Stimulated activated CD8-positive, alpha-beta memory T cell treated with anti-CD3 and anti-CD28 coated beads, Interleukin-15, amount 100 ng/mL, for 48 hours (primary cell): Measurements from ENCODE around the gene KRT84.
"Not testable (repeated sequence)": the region's sequence is repeated elsewhere in the genome, so short reads cannot be mapped to it uniquely, and the experiment has no call there.

Source experiments
- DNase-seq, 2 donors: peaks; one replicate each; pipeline ENCODE4 v3.0.0-alpha.2; 2020; ENCODE audit warnings: low read depth in 2 of 2

Gene KRT84

DNA sequence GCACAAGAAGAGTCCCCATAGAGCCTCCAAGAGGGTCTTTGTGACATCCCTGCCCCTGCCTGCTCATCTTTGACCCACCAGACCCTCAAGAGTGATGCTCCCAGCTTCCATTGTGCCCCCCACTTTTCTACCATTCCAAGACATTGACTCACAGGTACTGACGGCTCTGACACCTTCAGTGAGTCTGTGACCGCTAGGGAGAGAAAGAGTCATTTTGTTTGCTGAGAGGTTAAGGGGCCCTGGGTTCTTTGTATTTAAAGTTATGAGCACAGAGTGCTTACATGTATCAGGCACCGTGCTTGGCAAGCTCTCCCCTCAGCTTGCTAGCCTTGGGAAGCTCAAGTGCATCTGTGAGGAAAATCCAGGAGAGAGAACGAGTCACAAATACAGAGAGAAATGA is 27.8 kb upstream of the KRT84 start:
- DNase-seq, result no peak

DNA sequence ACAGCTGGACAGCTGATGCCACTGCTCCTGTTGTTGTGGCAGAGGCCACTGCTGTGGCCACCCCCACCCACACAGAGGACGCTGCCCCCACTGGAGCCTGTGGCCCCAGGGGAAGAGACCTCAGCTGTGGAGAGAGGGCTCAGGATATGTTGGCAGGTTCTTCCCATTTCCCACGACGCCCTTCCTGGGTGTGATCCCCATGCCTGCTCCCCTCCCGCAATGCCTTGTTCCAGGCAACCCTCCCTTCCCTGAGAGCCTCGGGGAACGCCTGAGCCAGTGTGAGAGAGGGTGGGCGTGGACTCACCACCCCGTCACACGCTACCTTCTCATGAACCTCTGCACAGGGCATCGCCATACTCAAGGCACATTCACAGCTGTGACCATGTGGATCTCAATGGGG is 26.4 kb upstream of the KRT84 start:
- DNase-seq, result no peak

DNA sequence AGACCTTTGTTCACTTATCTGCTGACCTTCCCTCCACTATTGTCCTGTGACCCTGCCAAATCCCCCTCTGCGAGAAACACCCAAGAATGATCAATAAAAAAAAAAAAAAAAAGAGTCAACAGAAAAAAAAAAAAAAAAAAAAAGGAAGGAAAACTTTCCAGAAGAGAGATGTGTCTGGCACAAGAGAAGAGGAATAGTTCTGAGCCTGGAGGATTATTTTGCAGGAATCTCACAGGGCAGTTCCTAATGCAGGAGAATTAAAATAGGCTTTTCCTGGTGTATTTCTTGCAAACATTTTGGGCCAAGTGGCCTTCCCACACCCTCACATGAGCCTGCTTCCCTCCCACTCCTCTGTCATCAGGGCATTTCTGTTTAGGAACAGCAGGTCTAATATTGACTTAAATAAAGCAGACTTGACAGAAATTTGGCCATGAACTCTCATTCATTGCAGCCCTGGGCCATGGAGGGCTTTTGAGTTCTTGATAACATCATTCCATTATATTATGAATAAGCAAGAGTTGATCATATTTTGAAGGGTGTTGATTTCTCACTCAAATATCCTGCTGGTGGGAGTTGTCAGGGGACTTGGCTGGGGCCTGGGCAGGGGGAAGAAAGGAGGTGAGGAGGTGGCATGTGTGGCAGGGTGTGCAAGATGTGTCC is 25.3 kb upstream of the KRT84 start:
- not testable (repeated sequence) for DNase-seq

DNA sequence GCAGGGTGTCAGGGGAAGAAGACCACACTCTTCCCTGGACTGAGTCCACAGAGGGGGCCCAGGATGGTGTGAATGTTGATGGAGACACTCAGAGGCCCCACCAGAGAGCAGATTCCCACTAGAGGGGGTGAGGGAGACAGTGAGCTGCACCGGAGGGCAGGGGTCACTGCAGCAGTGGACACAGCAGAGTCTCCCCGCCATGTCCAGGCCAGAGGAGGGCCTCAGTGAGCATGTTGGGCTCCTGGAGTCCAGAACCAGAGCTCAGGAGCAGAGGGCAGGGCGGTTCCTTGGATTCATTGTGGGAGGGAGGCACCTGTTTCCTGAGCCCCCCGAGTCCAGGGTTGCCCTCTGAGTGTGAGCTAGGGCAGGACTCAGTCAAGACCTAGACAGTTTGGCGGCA is 22.5 kb upstream of the KRT84 start:
- DNase-seq, result no peak

DNA sequence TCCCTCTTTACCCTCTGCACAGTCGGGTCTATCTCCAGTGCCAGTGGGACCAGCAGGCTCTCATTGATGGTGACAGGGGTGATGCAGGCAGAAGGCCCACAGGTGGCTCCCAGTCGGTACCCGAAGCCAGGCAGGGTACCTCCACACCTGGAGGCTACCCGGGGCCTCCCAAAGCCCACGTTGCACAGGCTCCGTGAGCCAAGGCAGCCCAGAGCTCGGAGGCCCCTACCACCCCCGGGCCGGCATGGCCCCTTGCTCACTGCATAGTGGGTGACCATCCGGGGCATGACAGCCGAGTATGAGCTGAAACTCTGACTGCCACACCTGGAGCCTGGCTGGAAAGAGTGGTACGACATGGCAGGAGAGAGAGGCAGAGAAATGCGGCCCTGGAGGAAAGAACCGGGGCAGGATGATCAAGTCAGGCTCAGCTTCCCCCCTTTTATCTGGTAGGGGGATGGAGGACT is 20.5 kb upstream of the KRT84 start, which contains the start of gene KRT82:
Gene KRT82 (minus strand): TSS at position 414 of the 464 bp plus-strand sequence. CDS start 58 bp downstream, at position 356.
- no peak for DNase-seq

DNA sequence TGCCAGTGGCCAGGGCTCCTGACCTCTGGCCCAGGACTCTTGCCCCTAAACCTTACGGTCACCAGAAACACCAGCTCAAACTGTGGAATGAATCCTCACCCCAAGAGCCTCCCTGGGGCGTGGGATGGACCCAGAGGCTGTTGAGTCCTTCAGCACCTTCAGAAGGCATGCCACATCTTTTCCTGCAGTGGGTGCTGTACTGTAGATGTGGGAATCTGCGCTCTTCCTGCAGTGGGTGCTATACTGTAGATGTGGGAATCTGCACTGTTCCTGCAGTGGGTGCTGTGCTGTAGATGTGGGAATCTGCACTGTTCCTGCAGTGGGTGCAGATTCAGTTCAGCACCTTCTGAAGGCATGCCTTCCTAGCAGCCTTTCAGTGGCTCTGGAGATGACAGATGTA is 19.5 kb upstream of the KRT84 start:
- no peak for DNase-seq

DNA sequence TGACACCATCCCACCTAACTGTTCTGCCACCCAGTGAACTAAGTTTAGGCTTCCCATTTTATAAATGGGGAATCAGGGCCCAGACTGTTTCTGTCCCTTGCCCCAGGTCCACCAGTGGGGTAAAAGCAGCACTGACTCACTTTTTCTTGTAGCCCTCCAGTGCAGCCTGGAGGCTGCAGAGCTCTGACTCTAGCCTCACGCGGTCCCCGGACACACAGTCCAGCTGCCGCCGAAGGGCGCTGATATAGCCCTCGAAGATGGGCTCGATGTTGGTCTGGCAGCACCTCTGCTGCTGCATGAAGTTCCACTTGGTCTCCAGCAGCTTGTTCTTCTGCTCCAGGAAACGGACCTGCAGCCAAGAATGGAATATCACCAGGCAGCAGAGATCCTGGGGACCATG is 18.1 kb upstream of the KRT84 start:
- no peak for DNase-seq

DNA sequence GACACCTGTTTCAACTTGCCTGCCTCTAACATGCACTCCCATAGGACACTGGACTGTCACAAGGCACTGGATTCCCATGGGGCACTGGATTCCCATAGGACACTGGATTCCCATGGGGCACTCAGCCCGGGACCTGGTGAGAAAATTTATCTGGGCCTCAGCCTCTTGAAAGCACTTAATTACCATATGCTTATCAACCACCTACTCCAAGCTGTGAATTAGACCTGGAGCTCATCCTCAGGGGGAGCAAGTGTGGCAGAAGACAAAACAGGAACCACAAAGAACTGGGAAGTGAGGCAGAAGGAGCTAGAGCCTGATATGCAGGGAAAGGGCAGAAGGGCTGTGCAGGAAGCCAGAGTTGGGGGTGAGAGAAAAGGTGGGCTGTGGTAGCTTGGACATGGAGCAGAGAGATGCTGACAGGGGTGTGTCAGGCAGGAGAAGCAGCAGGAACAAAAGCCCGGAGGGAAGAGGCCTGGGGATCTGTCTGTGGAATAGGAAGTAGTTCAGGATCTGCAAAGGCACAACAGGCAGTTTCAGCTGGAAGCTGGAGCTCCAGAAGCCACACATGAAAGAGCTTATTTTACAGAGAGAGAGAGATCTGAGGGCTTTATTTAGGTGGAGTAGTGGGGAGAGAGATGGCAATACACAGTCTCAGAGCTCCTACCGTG is 17.6 kb upstream of the KRT84 start:
- DNase-seq, result no peak

DNA sequence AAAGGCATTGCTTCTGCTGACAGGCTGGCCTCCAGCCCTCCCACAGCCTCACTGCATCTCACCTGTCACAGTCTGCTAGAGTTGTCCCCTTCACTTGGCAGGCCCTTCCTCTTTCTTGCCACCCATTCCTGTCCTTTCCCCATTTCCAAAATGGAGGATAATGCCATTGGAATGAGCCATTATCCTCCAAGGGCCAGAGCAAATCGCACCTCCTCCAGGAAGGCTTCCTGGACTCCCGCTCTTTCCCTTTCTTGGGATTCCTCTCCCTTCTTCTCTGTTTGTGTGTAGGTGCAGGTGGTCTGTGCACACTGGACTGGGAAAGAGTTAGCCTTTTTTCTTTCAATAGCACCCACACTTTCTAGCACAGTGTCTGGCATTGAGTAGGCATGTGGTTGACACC is 16.9 kb upstream of the KRT84 start:
- no peak for DNase-seq

DNA sequence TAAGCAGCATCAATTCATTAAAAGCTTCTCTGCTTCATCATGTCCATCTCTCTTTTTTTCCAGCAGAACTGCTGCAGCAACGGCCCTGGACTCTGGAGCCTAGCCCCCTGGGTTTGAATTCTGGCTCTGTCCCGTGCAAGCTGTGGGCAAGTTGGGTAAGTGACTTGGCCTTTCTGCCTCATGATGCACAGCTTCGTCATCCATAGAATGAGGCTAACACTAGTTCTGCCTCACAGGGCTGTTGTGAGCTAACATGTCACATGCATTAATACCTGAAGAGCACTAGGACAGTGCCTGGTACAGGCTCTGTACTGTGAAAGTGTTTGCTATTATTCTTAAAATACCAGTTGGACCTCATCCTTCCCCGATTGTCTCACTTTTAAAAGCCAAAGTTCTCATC is 16.5 kb upstream of the KRT84 start:
- no peak for DNase-seq

DNA sequence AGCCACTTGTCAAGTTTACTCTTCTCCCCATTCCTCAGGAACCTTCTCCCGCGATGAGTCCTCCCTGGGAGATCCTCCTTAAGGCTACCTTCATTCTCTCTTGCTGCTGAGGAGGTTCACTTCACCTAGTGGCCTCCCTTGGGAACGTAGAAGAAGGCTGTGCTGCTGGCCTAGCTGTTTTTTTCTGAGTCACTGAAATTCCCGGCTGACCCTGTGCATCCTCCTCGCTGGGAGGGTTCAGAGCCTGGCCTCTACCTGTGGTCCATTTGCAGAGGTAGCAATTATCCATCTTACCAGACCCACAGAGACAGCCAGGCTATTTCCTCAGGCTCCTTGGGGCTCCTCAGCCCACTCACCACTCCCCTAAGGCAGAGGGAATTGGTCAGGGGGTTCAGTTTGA is 16.1 kb upstream of the KRT84 start:
- DNase-seq, result no peak

DNA sequence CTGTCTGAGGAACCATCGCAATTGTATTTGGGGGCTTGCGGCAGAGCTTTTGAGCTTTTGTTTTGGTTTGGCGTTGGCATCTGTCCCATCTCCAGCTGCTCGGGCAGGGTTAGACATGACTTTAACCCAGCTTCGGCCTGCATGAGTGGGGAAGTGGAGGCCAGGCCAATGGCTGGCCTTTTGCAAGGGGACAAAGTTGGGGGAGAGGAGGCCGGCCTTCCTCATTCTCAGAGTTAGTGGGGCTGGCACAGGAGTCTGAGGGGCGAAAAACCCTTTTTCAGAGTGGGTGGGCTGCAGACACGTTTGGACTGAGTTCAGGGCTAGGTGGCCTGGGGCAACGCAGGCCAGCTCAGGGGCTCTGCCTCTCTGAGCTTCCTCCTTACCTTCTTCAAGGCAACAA is 15.5 kb upstream of the KRT84 start:
- no peak for DNase-seq

DNA sequence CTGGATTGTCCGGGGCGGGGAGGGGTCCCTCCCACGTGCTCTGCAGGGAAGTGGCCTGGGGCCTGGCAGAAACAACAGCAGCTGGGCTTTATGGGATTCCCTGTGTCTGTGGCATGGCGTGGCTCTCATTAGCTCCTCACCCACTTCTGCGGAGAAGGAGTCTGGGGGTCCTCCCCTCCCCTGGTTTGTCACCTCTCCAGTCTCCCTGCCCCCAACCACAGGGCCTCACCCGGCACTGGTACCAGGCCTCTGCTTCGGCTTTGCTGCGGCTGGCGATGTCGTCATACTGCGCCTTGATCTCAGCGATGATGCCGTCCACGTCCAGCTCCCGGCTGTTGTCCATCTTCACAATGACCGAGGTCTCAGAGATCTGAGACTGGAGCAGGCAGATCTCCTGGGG is 14.3 kb upstream of the KRT84 start:
- no peak for DNase-seq

DNA sequence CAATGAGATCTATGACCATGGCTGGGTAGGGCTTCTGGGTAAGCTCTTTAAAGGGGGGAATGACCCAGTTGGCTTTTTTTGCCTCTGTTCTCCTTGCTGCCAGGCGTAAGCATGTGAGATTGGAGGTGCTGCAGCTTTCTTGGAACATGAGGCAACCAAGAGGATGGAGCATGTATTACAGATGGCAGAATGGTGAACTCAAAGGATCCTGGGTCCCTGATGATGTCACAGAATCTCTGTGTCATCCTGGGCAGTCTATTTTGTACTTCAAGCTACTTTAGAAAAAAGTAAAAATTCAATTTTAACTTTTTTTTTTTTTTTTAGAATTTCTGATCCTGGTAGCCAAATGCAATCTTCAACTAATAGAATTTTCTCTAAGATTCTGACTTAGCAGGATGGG is 12.7 kb upstream of the KRT84 start:
- DNase-seq, result no peak

DNA sequence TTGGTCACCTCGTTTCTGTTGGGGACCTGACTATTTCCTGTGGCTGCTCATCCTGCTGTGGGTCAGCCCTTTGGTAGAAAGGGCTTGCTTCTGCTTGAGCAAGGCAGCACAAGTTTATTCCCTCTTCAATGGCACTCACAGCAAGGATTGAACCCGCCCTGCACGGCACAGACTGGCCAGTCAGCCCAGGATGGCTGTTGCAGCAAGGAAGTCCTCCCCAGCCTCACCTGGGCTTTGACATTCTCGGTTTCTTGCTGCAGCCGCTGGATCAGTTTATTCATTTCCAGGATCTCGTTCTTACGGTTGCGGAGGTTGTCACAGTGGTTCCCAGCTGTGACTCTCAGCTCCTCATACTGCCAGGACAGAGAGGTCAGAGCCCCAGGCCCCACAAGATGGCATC is 11.2 kb upstream of the KRT84 start:
- DNase-seq, result no peak

DNA sequence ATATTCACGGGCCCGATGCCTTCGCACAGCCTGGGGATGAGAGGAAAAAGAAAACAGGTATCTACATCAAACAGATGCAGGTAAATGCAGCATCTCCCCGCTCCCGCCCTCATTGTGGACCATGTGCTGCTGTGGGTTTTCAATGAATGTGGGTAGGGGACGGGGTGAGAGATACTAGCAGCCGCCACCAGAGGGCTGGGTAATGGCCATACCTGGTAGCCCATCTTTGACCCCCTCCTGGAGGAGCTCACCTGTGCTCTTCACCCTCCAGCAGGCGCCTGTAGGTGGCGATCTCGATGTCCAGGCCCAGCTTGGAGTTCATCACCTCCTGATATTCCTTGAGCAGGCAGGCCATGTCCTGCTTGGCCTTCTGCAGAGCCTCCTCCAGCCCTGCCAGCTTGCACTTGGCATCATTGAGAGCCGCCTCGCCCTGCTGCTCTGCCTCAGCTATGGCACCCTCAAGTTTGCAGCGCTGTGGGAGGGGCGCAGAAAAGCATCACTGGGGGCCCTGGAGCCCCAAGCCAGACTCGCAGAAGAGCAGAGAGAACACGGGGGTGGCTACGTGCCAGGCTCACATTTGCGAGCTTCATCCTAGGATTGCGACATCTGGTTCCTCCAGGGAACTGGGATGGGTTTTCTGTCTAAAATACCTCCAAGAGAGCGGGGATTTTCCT is 10.4 kb upstream of the KRT84 start:
- peak in 1 of 2 donors; percentile 7 for DNase-seq

DNA sequence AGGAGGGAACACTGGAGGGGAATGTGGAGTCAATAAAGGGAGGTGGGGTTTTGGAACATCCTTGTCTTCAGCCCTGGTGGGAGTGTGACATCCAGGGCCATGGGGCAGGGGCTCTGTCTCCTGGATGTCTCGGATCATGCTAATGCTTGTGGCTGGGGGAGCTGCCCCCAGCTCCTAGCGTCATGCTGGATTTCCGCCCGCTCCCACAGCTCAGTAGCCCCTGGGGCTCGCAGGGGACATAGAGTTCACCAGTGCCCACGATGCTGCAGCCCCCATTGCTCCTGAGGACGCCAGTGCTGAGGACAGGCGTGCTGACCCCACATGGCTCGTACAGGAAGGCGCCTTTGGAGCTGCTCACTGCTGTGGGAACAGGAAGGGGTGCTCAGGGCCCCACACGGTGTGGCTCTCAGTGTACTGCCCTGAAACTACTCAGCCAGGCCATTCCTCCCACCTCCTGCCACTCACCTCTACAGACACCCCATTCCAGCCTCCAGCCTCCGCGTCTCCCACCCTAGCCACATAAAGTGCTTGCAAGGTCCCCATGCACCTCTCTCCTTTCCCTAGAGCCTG is 9.5 kb upstream of the KRT84 start:
- DNase-seq, result no peak

DNA sequence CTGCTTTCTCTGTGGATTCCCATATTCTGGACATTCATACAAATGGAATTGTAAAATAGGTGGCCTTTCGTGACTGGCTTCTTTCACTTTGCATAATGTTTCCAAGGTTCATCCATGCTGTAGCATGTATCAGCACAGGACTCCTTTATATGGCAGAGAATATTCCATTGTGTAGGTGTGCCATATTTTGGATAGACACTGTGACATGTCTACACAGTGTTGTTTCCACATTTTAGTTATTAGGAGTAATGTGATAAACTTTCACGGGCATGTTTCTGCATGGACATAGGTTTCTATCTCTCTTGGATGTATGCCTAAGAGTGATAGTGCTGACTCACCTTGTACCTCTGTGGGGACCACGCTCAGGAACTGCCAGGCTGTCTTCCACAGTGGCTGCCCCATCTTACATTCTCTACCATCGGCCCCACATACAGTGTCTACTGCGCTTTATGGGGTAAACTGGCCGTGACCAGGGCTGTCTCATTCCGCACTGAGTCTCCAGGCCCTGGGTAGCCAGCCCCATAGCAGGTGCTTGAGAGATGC is 7.1 kb upstream of the KRT84 start:
- no peak for DNase-seq

DNA sequence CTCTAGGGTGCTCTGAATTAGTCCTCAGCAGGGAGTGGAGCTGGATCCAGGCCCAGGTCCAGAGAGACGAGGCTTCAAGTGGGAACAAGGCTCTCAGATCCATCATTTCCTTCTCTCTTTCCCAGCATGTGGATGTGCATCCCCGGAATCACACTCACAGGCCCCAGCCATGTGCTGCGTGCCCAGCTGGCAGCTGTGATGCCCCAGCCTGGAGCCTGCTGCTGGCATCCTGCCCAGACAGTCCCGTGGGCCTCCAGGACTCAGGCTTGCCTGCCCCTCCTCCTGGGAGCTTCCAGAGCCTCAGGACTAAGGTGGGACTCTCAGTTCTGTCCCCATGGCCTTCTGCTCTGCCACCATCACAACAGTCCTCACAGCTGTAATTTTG is 6.2 kb upstream of the KRT84 start:
- no peak for DNase-seq

DNA sequence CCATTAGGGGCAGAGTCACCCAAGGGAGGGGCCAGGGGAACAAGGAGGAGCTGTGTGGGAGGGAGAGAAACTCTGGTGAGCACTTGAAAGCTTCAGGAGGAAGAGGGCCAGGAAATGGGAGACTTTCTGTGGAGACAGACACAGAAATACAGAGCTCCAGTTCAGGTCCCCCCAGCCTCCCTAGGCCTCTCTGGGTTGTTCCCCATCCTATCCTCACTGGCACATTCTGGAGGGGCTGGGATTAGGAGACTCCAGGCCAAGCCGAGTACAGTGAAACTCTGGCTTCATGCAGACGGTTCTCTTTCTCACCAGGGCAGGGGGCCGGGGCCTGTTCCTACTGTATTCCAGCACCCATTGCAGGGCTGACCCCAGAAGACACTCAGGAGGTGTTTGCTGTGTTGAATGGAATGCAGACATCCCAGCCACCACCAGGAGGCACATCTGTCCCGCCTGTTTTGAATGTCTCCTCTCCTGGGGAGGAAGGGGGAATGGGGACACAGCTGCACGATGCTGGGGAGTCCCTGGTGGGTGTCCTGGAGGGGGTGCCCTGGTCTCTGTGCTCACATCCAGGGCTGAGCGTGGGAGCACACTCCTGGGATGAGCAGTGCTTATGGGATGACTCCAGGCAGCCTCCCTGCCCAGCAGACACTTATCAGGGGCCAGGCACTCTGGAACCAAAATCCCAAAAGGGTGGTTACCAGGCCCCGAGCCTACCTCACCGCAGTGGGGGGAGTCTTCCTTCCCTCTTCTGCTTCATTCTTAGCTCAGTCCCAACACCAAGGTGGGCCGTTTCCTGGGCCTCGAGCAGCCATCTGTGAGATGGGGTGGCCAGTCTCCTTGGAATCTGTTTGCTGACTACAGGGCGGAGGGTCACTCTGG is 5.5 kb upstream of the KRT84 start:
- no peak for DNase-seq
